Spinal cord (tissue), 10 donors: ENCODE measurements around the gene PDE4D. TPM values are rescaled to one million over a fixed set of nuclear protein-coding genes. Genes with fewer than 3 reads are reported as not detected.
A peak's percentile ranks its signal among the peaks of the same experiment; 100 is the strongest.

Experiments
- DNase-seq, 6 donors: peaks; one replicate each; pipeline versions ENCODE4 v3.0.0 to v3.0.0-alpha.2; 2013 to 2015; ENCODE audit warnings: low spot score in 6 of 6, low read depth in 4 of 6
- H3K27ac ChIP-seq: one replicate; pipeline ENCODE4 v1.5.1; 2013; ENCODE audit warnings: low read depth, low read length, control low read depth
- H3K27me3 ChIP-seq: one replicate; pipeline ENCODE4 v1.6.1; 2013; ENCODE audit warnings: low read length; ENCODE audit not compliant: control insufficient read depth, insufficient read depth
- H3K36me3 ChIP-seq: one replicate; pipeline ENCODE4 v1.6.1; 2013; ENCODE audit warnings: low read length; ENCODE audit not compliant: control insufficient read depth, insufficient read depth
- H3K4me1 ChIP-seq: one replicate; pipeline ENCODE4 v1.6.1; 2013; ENCODE audit warnings: low read length; ENCODE audit not compliant: control insufficient read depth, insufficient read depth
- H3K4me3 ChIP-seq: one replicate; pipeline ENCODE4 v1.5.1; 2013; ENCODE audit warnings: low read depth, low read length, control low read depth
- H3K9me3 ChIP-seq: one replicate; pipeline ENCODE4 v1.6.1; 2013; ENCODE audit warnings: low read length; ENCODE audit not compliant: control insufficient read depth, insufficient read depth
- WGBS: methylation state at CpG from one replicate; pipeline ENCODE4 v1.1.5; 2013; ENCODE audit warnings: missing lambda C conversion rate; ENCODE audit not compliant: insufficient coverage; 5-methylcytosine and 5-hydroxymethylcytosine counted together
- polyA plus RNA-seq, 2 donors: library from polyadenylated mRNA; unstranded; fragments of 120-200 nt; gene quantifications; one replicate each; pipeline ENCODE4 v1.2.1, GENCODE V29; 2013; ENCODE audit not compliant: insufficient read length in 2 of 2
- total RNA-seq, 2 donors: library from RNA; depleted of rRNA in 1 of 2; stranded (reverse); fragments of 120-200 nt in 1 of 2; fragments of >200 nt in 1 of 2; gene quantifications; one replicate each; pipeline versions ENCODE4 v1.2.3 to v1.2.4, GENCODE V29; 2013 to 2014
- donor health status: healthy.

The PDE4D gene
- total and polyA plus RNA-seq, 4 donors = 16.1 to 84.0 (median 37.0) TPM

- H3K36me3 ChIP-seq = no peaks in the 10 kb centered on the region
- no peaks in the 10 kb centered on the region for H3K4me1 ChIP-seq
- H3K27ac ChIP-seq = no peak overlapping the region
- peak in 1 of 6 donors; percentile 49 for DNase-seq
- WGBS = 70% methylated on average over 2 of the region's 4 CpGs
- H3K27me3 ChIP-seq = no peaks in the 10 kb centered on the region
- H3K4me3 ChIP-seq = no peak overlapping the region
- H3K9me3 ChIP-seq = no peaks in the 10 kb centered on the region
These were observed 744.3 kb downstream of the PDE4D start for GRCh38 chr5:59149271-59149670.

- Histone ChIP-seq H3K36me3 (no peaks in the 10 kb centered on the region), H3K27ac (no peak overlapping the region), H3K4me1 (no peaks in the 10 kb centered on the region), H3K9me3 (no peaks in the 10 kb centered on the region), H3K27me3 (no peaks in the 10 kb centered on the region), H3K4me3 (no peak overlapping the region)
- WGBS = 80% methylated on average over 1 of the region's 3 CpGs
- no peak for DNase-seq
These were observed 746.8 kb downstream of the PDE4D start for GRCh38 chr5:59146729-59147128.

GRCh38 chr5:59143926-59144333 lies 749.6 kb downstream of the PDE4D start:
- no peaks in the 10 kb centered on the region for H3K36me3 ChIP-seq
- no peak overlapping the region for H3K4me3 ChIP-seq
- no peaks in the 10 kb centered on the region for H3K4me1 ChIP-seq
- 33% methylated on average over 1 of the region's 3 CpGs for WGBS
- no peaks in the 10 kb centered on the region for H3K27me3 ChIP-seq
- H3K9me3 ChIP-seq = no peaks in the 10 kb centered on the region
- no peak overlapping the region for H3K27ac ChIP-seq
- DNase-seq = no peak

- Histone ChIP-seq H3K4me3 (no peak overlapping the region), H3K4me1 (no peaks in the 10 kb centered on the region), H3K9me3 (no peaks in the 10 kb centered on the region), H3K36me3 (no peaks in the 10 kb centered on the region), H3K27me3 (no peaks in the 10 kb centered on the region), H3K27ac (no peak overlapping the region)
- no peak for DNase-seq
These were observed 750.6 kb downstream of the PDE4D start for GRCh38 chr5:59142927-59143326.

- DNase-seq = no peak
- no peaks in the 10 kb centered on the region for H3K4me1 ChIP-seq
- no CpG with 5 or more reads among the region's 2 CpGs for WGBS
- H3K27me3 ChIP-seq = no peaks in the 10 kb centered on the region
- no peaks in the 10 kb centered on the region for H3K36me3 ChIP-seq
- H3K9me3 ChIP-seq = no peaks in the 10 kb centered on the region
- H3K27ac ChIP-seq = no peak overlapping the region
- no peak overlapping the region for H3K4me3 ChIP-seq
These were observed 751.4 kb downstream of the PDE4D start for GRCh38 chr5:59142138-59142537.

- DNase-seq = no peak
- Histone ChIP-seq H3K9me3 (no peaks in the 10 kb centered on the region), H3K4me3 (no peak overlapping the region), H3K27ac (no peak overlapping the region), H3K27me3 (no peaks in the 10 kb centered on the region), H3K4me1 (no peaks in the 10 kb centered on the region), H3K36me3 (no peaks in the 10 kb centered on the region)
- WGBS = 100% methylated on average over 1 of the region's 2 CpGs
These were observed 753.4 kb downstream of the PDE4D start for GRCh38 chr5:59140133-59140532.

- no peaks in the 10 kb centered on the region for H3K27me3 ChIP-seq
- no peaks in the 10 kb centered on the region for H3K36me3 ChIP-seq
- no peak overlapping the region for H3K4me3 ChIP-seq
- H3K4me1 ChIP-seq = no peaks in the 10 kb centered on the region
- H3K9me3 ChIP-seq = no peaks in the 10 kb centered on the region
- no peak overlapping the region for H3K27ac ChIP-seq
- WGBS = no CpG with 5 or more reads among the region's 1 CpG
- DNase-seq = no peak
These were observed 753.8 kb downstream of the PDE4D start for GRCh38 chr5:59139695-59140094.

GRCh38 chr5:59138509-59138908 lies 755.0 kb downstream of the PDE4D start:
- WGBS = no CpG with 5 or more reads among the region's 2 CpGs

GRCh38 chr5:59137846-59138245 lies 755.7 kb downstream of the PDE4D start:
- no peaks in the 10 kb centered on the region for H3K36me3 ChIP-seq
- H3K9me3 ChIP-seq = no peaks in the 10 kb centered on the region
- H3K27me3 ChIP-seq = no peaks in the 10 kb centered on the region
- WGBS = no CpG with 5 or more reads among the region's 2 CpGs
- H3K4me1 ChIP-seq = no peaks in the 10 kb centered on the region
- H3K4me3 ChIP-seq = no peak overlapping the region
- DNase-seq = no peak
- H3K27ac ChIP-seq = no peak overlapping the region

More at GRCh38 chr5:59138509-59138908, 755.0 kb downstream of the PDE4D start:
- no peak overlapping the region for H3K4me3 ChIP-seq
- no peak for DNase-seq
- H3K9me3 ChIP-seq = no peaks in the 10 kb centered on the region
- H3K36me3 ChIP-seq = no peaks in the 10 kb centered on the region
- H3K27me3 ChIP-seq = no peaks in the 10 kb centered on the region
- H3K27ac ChIP-seq = no peak overlapping the region
- H3K4me1 ChIP-seq = no peaks in the 10 kb centered on the region

- H3K4me3 ChIP-seq = no peak overlapping the region
- peak in 1 of 6 donors; percentile 23 for DNase-seq
- no peaks in the 10 kb centered on the region for H3K27me3 ChIP-seq
- no peaks in the 10 kb centered on the region for H3K4me1 ChIP-seq
- 63% methylated on average over 1 of the region's 2 CpGs for WGBS
- no peak overlapping the region for H3K27ac ChIP-seq
- H3K9me3 ChIP-seq = no peaks in the 10 kb centered on the region
- no peaks in the 10 kb centered on the region for H3K36me3 ChIP-seq
These were observed 757.0 kb downstream of the PDE4D start for GRCh38 chr5:59136549-59136948.
